Skin epidermis (tissue), 12 donors: ENCODE measurements around the gene HSD3B1.
A peak's percentile ranks its signal among the peaks of the same experiment; 100 is the strongest.
"Not testable (repeated sequence)": the region's sequence is repeated elsewhere in the genome, so short reads cannot be mapped to it uniquely, and the experiment has no call there.

Experiments
- H3K27ac ChIP-seq, 21 experiments: fragments of 200-600 bp; sonication (generic) in 11 of 21; one replicate each; pipeline ENCODE4 v1.5.0; 2020; ENCODE audit warnings: mild to moderate bottlenecking in 3 of 21, inconsistent platforms in 2 of 21, moderate library complexity in 2 of 21
- H3K4me3 ChIP-seq, 7 experiments: fragments of 200-600 bp; sonication (generic) in 2 of 7; one replicate each; pipeline ENCODE4 v1.5.0; 2020; ENCODE audit warnings: inconsistent platforms in 2 of 7, mild to moderate bottlenecking in 2 of 7, moderate library complexity in 1 of 7

The HSD3B1 gene

GRCh38 chr1:119549719-119550132 lies 42.7 kb downstream of the HSD3B1 start:
- no peak overlapping the region for H3K27ac ChIP-seq

GRCh38 chr1:119550381-119550780 lies 43.4 kb downstream of the HSD3B1 start:
- Histone ChIP-seq H3K27ac (no peak overlapping the region), H3K4me3 (no peak overlapping the region)

More at GRCh38 chr1:119549719-119550132, 42.7 kb downstream of the HSD3B1 start:
- no peak overlapping the region for H3K4me3 ChIP-seq

DNA sequence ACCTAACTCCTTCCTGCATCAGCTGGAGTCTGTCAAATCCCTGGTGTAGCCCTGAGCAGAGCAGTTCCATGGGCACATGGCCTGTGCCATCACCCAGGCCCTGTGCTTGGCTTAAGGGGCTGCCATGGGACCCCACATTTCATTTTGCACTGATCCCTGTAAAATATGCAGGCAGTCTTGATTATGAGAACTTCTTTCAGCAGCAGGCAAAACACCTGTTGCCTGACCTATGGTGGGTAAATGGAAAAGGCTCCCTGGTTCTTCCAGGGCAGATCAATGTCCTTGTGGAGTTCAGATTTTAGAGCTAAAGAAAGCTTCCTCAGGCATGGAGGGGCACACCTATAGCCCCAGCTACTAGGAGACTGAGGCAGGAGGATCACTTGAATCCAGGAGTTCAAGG lies 44.2 kb downstream of the HSD3B1 start:
- no peak overlapping the region for H3K4me3 ChIP-seq
- no peak overlapping the region for H3K27ac ChIP-seq

- H3K27ac ChIP-seq = peak overlapping the region in 2 of 21 experiments; percentile 68 to 72
Observed at GRCh38 chr1:119552656-119553055, 45.6 kb downstream of the HSD3B1 start.

GRCh38 chr1:119553302-119554071 lies 46.5 kb downstream of the HSD3B1 start:
- H3K4me3 ChIP-seq = not testable (repeated sequence)
- H3K27ac ChIP-seq = peak overlapping the region in 3 of 21 experiments; percentile 18 to 72 (median 68)

More at GRCh38 chr1:119552656-119553055, 45.6 kb downstream of the HSD3B1 start:
- H3K4me3 ChIP-seq = not testable (repeated sequence)

DNA sequence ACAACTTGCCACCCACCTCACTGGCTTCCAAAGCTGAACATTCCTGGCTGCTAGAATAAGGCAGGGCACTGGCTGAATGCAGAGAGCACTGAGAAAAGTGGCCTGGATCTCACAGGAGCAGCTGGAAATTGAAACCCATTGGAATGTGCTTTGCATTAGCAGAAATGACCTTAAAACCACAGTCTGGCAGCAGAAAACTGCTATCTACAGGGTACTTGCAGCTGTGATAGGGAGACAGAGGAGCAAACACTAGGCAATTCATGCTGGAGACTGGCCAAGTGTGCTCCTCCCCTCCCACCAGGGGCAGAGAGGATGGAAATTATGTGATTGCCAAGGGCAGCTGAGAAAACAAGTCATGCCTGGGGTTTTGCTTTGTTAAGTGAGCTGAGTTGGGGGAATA lies 47.2 kb downstream of the HSD3B1 start:
- Histone ChIP-seq H3K27ac (peak overlapping the region in 5 of 21 experiments; percentile 18 to 72 (median 43)), H3K4me3 (no peak overlapping the region)

- no peak overlapping the region for H3K27ac ChIP-seq
- no peak overlapping the region for H3K4me3 ChIP-seq
Observed at GRCh38 chr1:119556423-119556822, 49.4 kb downstream of the HSD3B1 start.

DNA sequence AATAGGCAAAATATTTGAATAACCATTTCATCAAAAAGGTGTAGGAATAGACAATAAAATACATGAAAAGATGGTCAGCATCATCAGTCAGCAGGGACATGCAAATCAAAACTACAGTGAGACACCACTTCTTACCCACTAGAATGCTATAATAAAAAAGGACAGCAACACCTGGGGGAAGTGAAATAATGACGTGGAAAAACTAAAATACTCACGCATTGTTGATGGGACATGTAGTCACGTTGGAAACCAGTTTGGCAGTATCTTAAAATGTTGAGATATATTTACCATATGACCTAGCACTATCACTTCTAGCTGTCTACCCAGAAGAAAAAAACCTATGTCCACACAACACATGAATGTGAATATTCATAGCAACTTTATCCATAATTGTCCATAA lies 53.4 kb downstream of the HSD3B1 start:
- not testable (repeated sequence) for H3K4me3 ChIP-seq, H3K27ac ChIP-seq

DNA sequence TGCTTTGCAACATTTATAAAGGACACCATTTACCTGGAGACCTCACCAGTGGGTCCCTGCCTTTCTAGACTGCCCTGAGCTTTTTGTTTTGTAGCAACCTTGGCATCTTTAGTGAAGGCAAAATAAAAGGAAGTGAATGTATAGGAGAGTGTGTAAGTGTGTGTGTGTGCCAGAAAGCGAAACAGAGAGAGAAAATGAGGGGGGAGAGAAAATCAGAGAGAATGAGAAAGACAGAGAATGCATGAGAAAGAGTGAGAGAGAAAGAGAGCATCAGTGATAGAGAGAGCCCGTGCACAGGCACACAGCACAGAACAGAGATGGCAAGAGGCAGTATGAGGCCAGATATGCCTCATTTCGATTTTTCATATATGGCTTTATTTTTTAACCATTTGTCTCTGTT lies 57.5 kb downstream of the HSD3B1 start:
- Histone ChIP-seq H3K27ac (peak overlapping the region in 4 of 21 experiments; percentile 10 to 31 (median 25)), H3K4me3 (no peak overlapping the region)
